AG04450 (cell line): Measurements from ENCODE around the gene R3HCC1L. TPM values are rescaled to one million over a fixed set of nuclear protein-coding genes. Genes with fewer than 3 reads are reported as not detected.
"Not testable (repeated sequence)": the region's sequence is repeated elsewhere in the genome, so short reads cannot be mapped to it uniquely, and the experiment has no call there.

Source experiments
- CTCF ChIA-PET: fragments of 300-600, 350-600 bp; formaldehyde crosslinking; extraction: SDS; loops from one replicate; lab custom pipeline; 2022; ENCODE audit warnings: antibody characterized with exemption, inconsistent platforms; lab: Charles Lee
- POLR2A ChIA-PET: fragments of 350-600 bp; formaldehyde crosslinking; extraction: SDS; loops from one replicate; lab custom pipeline; 2021; ENCODE audit warnings: antibody characterized with exemption, inconsistent platforms; lab: Yijun Ruan, JAX
- DNase-seq: peaks from one replicate; pipeline ENCODE4 v3.0.0-alpha.2; 2011; ENCODE audit warnings: low read depth, low spot score
- H3K27ac ChIP-seq: one replicate; pipeline ENCODE4 v1.5.1; 2012; ENCODE audit warnings: low read depth, low read length, control low read depth
- H3K27me3 ChIP-seq: one replicate; pipeline ENCODE4 v1.6.0; 2012; ENCODE audit warnings: low read length; ENCODE audit not compliant: control insufficient read depth, insufficient read depth
- H3K4me3 ChIP-seq: 2 replicates; pipeline ENCODE4 v1.5.1; 2011; ENCODE audit warnings: mild to moderate bottlenecking, low read depth, low read length, control low read depth
- H3K9me3 ChIP-seq: 2 replicates; pipeline ENCODE4 v1.5.1; 2012; ENCODE audit warnings: low read length; ENCODE audit not compliant: control insufficient read depth, insufficient read depth
- polyA plus RNA-seq: library from polyadenylated mRNA; depleted of rRNA; stranded (reverse); fragments of >200 nt; gene quantifications from 2 replicates; pipeline ENCODE4 v1.2.3, GENCODE V29; 2011
- TF ChIP-seq, protein P1 (sequence below): IDR thresholded peaks from 2 replicates; pipeline ENCODE4 v1.5.1; 2011; ENCODE audit warnings: low read depth, low read length, control low read depth, inconsistent platforms

The R3HCC1L gene
- polyA plus RNA-seq, 1 experiment, result 14.4 TPM

GRCh38 chr10:98173260-98173659 is 38.8 kb downstream of the R3HCC1L start:
- no peak for DNase-seq
- no peak overlapping the region for H3K4me3 ChIP-seq
- no peaks in the 10 kb centered on the region for H3K9me3 ChIP-seq
- ChIA-PET POLR2A (interaction anchor here (0.6 kb wide), 1 partner anchor 482 kb away, joined by 3 read pairs; no protein-coding TSS in a partner anchor), CTCF (interaction anchor here (0.6 to 4.1 kb wide), 2 partner anchors 11 to 57 kb away, joined by 4 to 35 read pairs; no protein-coding TSS in a partner anchor)
- TF ChIP-seq, protein P1, sequence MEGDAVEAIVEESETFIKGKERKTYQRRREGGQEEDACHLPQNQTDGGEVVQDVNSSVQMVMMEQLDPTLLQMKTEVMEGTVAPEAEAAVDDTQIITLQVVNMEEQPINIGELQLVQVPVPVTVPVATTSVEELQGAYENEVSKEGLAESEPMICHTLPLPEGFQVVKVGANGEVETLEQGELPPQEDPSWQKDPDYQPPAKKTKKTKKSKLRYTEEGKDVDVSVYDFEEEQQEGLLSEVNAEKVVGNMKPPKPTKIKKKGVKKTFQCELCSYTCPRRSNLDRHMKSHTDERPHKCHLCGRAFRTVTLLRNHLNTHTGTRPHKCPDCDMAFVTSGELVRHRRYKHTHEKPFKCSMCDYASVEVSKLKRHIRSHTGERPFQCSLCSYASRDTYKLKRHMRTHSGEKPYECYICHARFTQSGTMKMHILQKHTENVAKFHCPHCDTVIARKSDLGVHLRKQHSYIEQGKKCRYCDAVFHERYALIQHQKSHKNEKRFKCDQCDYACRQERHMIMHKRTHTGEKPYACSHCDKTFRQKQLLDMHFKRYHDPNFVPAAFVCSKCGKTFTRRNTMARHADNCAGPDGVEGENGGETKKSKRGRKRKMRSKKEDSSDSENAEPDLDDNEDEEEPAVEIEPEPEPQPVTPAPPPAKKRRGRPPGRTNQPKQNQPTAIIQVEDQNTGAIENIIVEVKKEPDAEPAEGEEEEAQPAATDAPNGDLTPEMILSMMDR, result no peak
- no peaks in the 10 kb centered on the region for H3K27me3 ChIP-seq
- H3K27ac ChIP-seq, result no peak overlapping the region

DNA sequence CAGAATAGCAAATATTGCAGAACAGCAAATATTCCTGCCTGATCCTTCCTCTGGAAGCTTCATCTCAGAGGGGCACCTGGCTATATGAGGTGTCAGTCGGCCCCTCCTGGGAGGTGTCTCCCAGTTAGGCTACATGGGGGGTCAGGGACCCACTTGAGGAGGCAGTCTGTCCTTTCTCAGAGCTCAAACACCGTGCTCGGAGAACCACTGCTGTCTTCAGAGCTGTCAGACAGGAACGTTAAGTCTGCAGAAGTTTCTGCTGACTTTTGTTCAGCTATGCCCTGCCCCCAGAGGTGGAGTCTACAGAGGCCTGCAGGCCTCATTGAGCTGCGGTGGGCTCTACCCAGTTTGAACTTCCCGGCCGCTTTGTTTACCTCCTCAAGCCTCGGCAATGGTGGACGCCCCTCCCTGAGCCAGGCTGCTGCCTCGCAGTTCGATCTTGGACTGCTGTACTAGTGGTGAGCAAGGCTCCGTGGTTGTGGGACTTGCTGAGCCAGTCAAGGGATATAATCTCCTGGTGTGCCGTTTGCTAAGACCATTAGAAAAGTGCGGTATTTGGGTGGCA is 48.0 kb downstream of the R3HCC1L start:
- CTCF ChIA-PET, result interaction anchor here (2.4 kb wide), 1 partner anchor 12 kb away, joined by 8 read pairs; no protein-coding TSS in a partner anchor
- H3K27me3 ChIP-seq, POLR2A ChIA-PET, H3K4me3 ChIP-seq, DNase-seq, H3K9me3 ChIP-seq, H3K27ac ChIP-seq: not testable (repeated sequence)

DNA sequence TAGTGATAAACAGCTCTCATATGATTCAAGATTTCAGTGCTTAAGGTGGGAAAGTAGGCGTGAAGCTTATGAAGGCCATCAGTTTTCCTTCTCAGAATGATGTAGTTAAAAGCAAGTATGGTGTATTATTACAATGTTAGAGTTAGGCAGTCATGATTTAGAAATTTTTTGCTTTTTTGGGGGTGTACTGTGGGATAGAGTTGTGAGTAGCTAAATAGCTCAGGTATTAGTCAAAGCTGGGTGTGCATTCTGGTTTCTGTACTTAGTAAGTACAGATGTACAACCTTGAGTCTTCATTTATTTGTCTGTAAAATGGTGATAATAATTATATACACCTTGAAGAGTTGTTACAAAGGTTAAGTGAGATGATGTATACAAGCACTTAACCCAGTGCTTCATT is 52.2 kb downstream of the R3HCC1L start:
- DNase-seq, result peak; percentile 6
- CTCF ChIA-PET, result interaction anchor here (2.6 kb wide), 1 partner anchor 16 kb away, joined by 18 read pairs; no protein-coding TSS in a partner anchor
- H3K27ac ChIP-seq, result no peak overlapping the region
- no peaks in the 10 kb centered on the region for H3K9me3 ChIP-seq
- TF ChIP-seq, protein P1, result no peak
- POLR2A ChIA-PET, result interaction anchor here (0.6 kb wide), 1 partner anchor 33 kb away, joined by 5 read pairs; no protein-coding TSS in a partner anchor
- no peak overlapping the region for H3K4me3 ChIP-seq
- no peaks in the 10 kb centered on the region for H3K27me3 ChIP-seq

- H3K27ac ChIP-seq, H3K27me3 ChIP-seq, CTCF ChIA-PET, H3K4me3 ChIP-seq, H3K9me3 ChIP-seq, POLR2A ChIA-PET, DNase-seq: not testable (repeated sequence)
Observed at GRCh38 chr10:98190773-98191172, 56.3 kb downstream of the R3HCC1L start.

GRCh38 chr10:98193037-98193436 is 58.6 kb downstream of the R3HCC1L start:
- H3K27me3 ChIP-seq, result no peaks in the 10 kb centered on the region
- ChIA-PET POLR2A (no interaction called here), CTCF (no interaction called here)
- no peak overlapping the region for H3K4me3 ChIP-seq
- TF ChIP-seq, protein P1, result no peak
- no peak for DNase-seq
- no peaks in the 10 kb centered on the region for H3K9me3 ChIP-seq
- H3K27ac ChIP-seq, result no peak overlapping the region

GRCh38 chr10:98194633-98195032 is 60.2 kb downstream of the R3HCC1L start:
- Histone ChIP-seq H3K27ac (no peak overlapping the region), H3K4me3 (no peak overlapping the region), H3K9me3 (no peaks in the 10 kb centered on the region), H3K27me3 (no peaks in the 10 kb centered on the region)
- no peak for DNase-seq
- CTCF ChIA-PET, result interaction anchor here (1.1 kb wide), 2 partner anchors 24 to 115 kb away, joined by 3 to 5 read pairs; no protein-coding TSS in a partner anchor
- TF ChIP-seq, protein P1, result no peak
- POLR2A ChIA-PET, result no interaction called here
